ENCODE results near the gene SRD5A1.

The SRD5A1 gene

GRCh38 chr5:6715271-6715670 lies 82.0 kb downstream of the SRD5A1 start:
- H3K36me3 Mint-ChIP-seq: no peaks in the 10 kb centered on the region
- H3K27me3 Mint-ChIP-seq: no peaks in the 10 kb centered on the region
- peak overlapping the region; percentile 46 for H3K27ac Mint-ChIP-seq
- peaks cover 62% of the 10 kb centered on the region for H3K4me1 Mint-ChIP-seq (ENCODE audit: low read depth)
- H3K9me3 Mint-ChIP-seq (ENCODE audit: low read depth): no peaks in the 10 kb centered on the region
- H3K4me3 Mint-ChIP-seq: peak overlapping the region; percentile 93

- no peaks in the 10 kb centered on the region for H3K9me3 Mint-ChIP-seq (ENCODE audit: low read depth)
- no peaks in the 10 kb centered on the region for H3K27me3 Mint-ChIP-seq
- peak overlapping the region; percentile 93 for H3K4me3 Mint-ChIP-seq
- peak overlapping the region; percentile 54 for H3K27ac Mint-ChIP-seq
- H3K4me1 Mint-ChIP-seq (ENCODE audit: low read depth): peaks cover 64% of the 10 kb centered on the region
- no peaks in the 10 kb centered on the region for H3K36me3 Mint-ChIP-seq
Observed at GRCh38 chr5:6715758-6716628, 82.8 kb downstream of the SRD5A1 start.

- H3K9me3 Mint-ChIP-seq (ENCODE audit: low read depth): no peaks in the 10 kb centered on the region
- no peaks in the 10 kb centered on the region for H3K36me3 Mint-ChIP-seq
- peak overlapping the region; percentile 10 for H3K27ac Mint-ChIP-seq
- peaks cover 68% of the 10 kb centered on the region for H3K4me1 Mint-ChIP-seq (ENCODE audit: low read depth)
- H3K4me3 Mint-ChIP-seq: peak overlapping the region; percentile 93
- H3K27me3 Mint-ChIP-seq: no peaks in the 10 kb centered on the region
Observed at GRCh38 chr5:6716629-6717149, 83.4 kb downstream of the SRD5A1 start.

GRCh38 chr5:6717247-6717646 lies 84.0 kb downstream of the SRD5A1 start:
- Mint-ChIP-seq H3K27ac (no peak overlapping the region), H3K36me3 (no peaks in the 10 kb centered on the region), H3K4me3 (peak overlapping the region; percentile 31), H3K9me3 (ENCODE audit: low read depth) (no peaks in the 10 kb centered on the region), H3K4me1 (ENCODE audit: low read depth) (peaks cover 69% of the 10 kb centered on the region), H3K27me3 (no peaks in the 10 kb centered on the region)

GRCh38 chr5:6717687-6718086 lies 84.4 kb downstream of the SRD5A1 start:
- Mint-ChIP-seq H3K27ac (no peak overlapping the region), H3K9me3 (ENCODE audit: low read depth) (no peaks in the 10 kb centered on the region), H3K4me3 (peak overlapping the region; percentile 31), H3K36me3 (no peaks in the 10 kb centered on the region), H3K27me3 (no peaks in the 10 kb centered on the region), H3K4me1 (ENCODE audit: low read depth) (peaks cover 74% of the 10 kb centered on the region)

GRCh38 chr5:6718161-6718681 lies 85.0 kb downstream of the SRD5A1 start:
- Mint-ChIP-seq H3K27ac (no peak overlapping the region), H3K27me3 (no peaks in the 10 kb centered on the region), H3K9me3 (ENCODE audit: low read depth) (no peaks in the 10 kb centered on the region), H3K4me3 (peak overlapping the region; percentile 5), H3K4me1 (ENCODE audit: low read depth) (peaks cover 77% of the 10 kb centered on the region), H3K36me3 (no peaks in the 10 kb centered on the region)

- Mint-ChIP-seq H3K27me3 (no peaks in the 10 kb centered on the region), H3K36me3 (peaks cover under 1% of the 10 kb centered on the region), H3K9me3 (ENCODE audit: low read depth) (no peaks in the 10 kb centered on the region), H3K27ac (no peak overlapping the region), H3K4me3 (no peak overlapping the region), H3K4me1 (ENCODE audit: low read depth) (peaks cover 82% of the 10 kb centered on the region)
Observed at GRCh38 chr5:6718718-6719117, 85.5 kb downstream of the SRD5A1 start.

GRCh38 chr5:6719417-6719816 lies 86.2 kb downstream of the SRD5A1 start:
- peaks cover 89% of the 10 kb centered on the region for H3K4me1 Mint-ChIP-seq (ENCODE audit: low read depth)
- H3K9me3 Mint-ChIP-seq (ENCODE audit: low read depth): no peaks in the 10 kb centered on the region
- peaks cover 4% of the 10 kb centered on the region for H3K36me3 Mint-ChIP-seq
- H3K27me3 Mint-ChIP-seq: no peaks in the 10 kb centered on the region
- H3K4me3 Mint-ChIP-seq: peak overlapping the region; percentile 20
- peak overlapping the region; percentile 50 for H3K27ac Mint-ChIP-seq

GRCh38 chr5:6719896-6720560 lies 86.8 kb downstream of the SRD5A1 start:
- Mint-ChIP-seq H3K36me3 (peaks cover 4% of the 10 kb centered on the region), H3K9me3 (ENCODE audit: low read depth) (no peaks in the 10 kb centered on the region), H3K4me3 (no peak overlapping the region), H3K4me1 (ENCODE audit: low read depth) (peaks cover 92% of the 10 kb centered on the region), H3K27ac (no peak overlapping the region), H3K27me3 (no peaks in the 10 kb centered on the region)

GRCh38 chr5:6720561-6720921 lies 87.3 kb downstream of the SRD5A1 start:
- H3K4me1 Mint-ChIP-seq (ENCODE audit: low read depth): peaks cover 91% of the 10 kb centered on the region
- no peaks in the 10 kb centered on the region for H3K27me3 Mint-ChIP-seq
- H3K4me3 Mint-ChIP-seq: no peak overlapping the region
- H3K36me3 Mint-ChIP-seq: peaks cover 4% of the 10 kb centered on the region
- no peak overlapping the region for H3K27ac Mint-ChIP-seq
- H3K9me3 Mint-ChIP-seq (ENCODE audit: low read depth): no peaks in the 10 kb centered on the region

GRCh38 chr5:6721442-6721841 lies 88.2 kb downstream of the SRD5A1 start:
- peaks cover 91% of the 10 kb centered on the region for H3K4me1 Mint-ChIP-seq (ENCODE audit: low read depth)
- H3K27ac Mint-ChIP-seq: peak overlapping the region; percentile 22
- H3K4me3 Mint-ChIP-seq: peak overlapping the region; percentile 23
- no peaks in the 10 kb centered on the region for H3K27me3 Mint-ChIP-seq
- no peaks in the 10 kb centered on the region for H3K9me3 Mint-ChIP-seq (ENCODE audit: low read depth)
- H3K36me3 Mint-ChIP-seq: peaks cover 4% of the 10 kb centered on the region

- Mint-ChIP-seq H3K36me3 (peaks cover 4% of the 10 kb centered on the region), H3K9me3 (ENCODE audit: low read depth) (no peaks in the 10 kb centered on the region), H3K27me3 (no peaks in the 10 kb centered on the region), H3K27ac (peak overlapping the region; percentile 11), H3K4me1 (ENCODE audit: low read depth) (peaks cover 91% of the 10 kb centered on the region), H3K4me3 (peak overlapping the region; percentile 23)
Observed at GRCh38 chr5:6722015-6722414, 88.8 kb downstream of the SRD5A1 start.

GRCh38 chr5:6723122-6723815 lies 90.0 kb downstream of the SRD5A1 start:
- Mint-ChIP-seq H3K4me1 (ENCODE audit: low read depth) (peaks cover 91% of the 10 kb centered on the region), H3K9me3 (ENCODE audit: low read depth) (no peaks in the 10 kb centered on the region), H3K27me3 (no peaks in the 10 kb centered on the region), H3K4me3 (no peak overlapping the region), H3K36me3 (peaks cover 4% of the 10 kb centered on the region), H3K27ac (no peak overlapping the region)

- peaks cover 4% of the 10 kb centered on the region for H3K36me3 Mint-ChIP-seq
- no peak overlapping the region for H3K27ac Mint-ChIP-seq
- H3K4me1 Mint-ChIP-seq (ENCODE audit: low read depth): peaks cover 91% of the 10 kb centered on the region
- no peak overlapping the region for H3K4me3 Mint-ChIP-seq
- no peaks in the 10 kb centered on the region for H3K9me3 Mint-ChIP-seq (ENCODE audit: low read depth)
- no peaks in the 10 kb centered on the region for H3K27me3 Mint-ChIP-seq
Observed at GRCh38 chr5:6723816-6724300, 90.6 kb downstream of the SRD5A1 start.

Measured in activated naive CD8-positive, alpha-beta T cell (primary cell).